ENCODE measurements around the gene SMARCD3.

The SMARCD3 gene

DNA sequence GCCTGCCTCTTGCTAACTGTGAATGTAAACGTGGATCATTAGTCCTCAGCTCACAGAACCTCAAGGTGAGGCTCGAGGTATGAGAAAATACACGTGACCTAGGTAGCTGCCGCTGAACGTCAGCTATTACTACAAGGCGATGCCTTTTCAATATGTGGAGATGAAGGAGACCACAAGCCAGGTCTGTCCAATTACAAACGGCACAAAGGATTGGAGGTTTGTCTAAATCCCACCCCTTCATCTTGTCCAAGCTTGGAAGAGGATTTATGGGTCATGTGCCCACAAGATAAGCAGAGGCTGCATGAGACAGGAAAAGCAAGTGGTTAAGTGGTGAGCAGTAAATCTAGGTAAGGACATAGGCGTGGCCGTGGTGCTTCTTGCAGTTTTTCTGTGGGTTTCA lies 41.6 kb downstream of the SMARCD3 start:
- no peak for DNase-seq

DNA sequence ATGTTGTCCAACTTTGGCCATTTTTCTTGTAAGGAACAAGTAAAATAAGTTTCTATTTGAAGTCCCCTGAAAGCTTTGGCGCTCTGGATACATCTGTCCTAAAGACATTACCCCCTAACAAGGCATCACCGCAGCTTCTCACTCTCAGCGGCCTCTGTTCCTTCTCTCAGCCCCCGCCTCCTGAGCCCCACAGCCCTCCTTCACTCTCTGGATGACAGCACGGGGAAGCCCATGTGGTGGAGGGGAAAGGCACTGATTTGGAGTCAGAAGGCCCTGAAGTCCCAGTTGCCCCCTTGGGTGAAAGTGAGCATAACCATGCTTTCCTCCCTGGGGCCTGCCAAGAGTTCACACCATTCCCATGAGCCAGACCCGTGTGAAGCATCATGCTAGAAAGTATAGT lies 42.8 kb downstream of the SMARCD3 start:
- DNase-seq: no peak

DNA sequence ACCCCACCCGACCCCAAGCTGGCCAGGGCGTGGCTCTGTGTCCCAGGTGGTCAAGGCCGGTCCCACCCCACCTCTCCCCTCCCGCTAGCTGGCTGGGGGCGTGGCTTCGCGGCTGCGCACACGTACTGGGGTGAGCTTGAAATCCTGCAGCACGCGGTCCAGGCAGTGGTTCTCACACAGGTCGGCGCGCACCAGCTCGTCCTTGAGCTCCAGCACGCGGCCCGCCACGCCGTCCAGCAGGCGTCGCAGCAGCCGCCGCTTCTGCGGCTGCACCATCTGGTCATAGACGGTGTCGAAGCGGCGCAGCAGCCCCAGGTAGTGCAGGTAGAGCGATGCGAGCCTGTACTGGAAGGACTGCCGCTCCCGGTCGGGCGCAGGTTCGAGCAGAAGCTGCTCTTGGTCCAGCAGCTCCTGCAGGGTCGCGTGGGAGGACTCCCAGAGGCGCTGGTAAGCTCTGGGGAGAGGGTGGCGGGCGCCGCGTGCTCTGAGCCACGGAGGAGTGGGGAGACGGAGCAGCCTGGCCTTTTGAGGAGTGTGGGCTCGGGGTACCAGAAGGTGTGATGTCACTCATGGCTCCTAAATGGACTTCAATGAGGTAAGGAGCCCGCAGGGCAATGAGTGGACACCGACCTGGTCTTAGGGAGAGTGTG lies 44.0 kb downstream of the SMARCD3 start:
- DNase-seq: no peak

DNA sequence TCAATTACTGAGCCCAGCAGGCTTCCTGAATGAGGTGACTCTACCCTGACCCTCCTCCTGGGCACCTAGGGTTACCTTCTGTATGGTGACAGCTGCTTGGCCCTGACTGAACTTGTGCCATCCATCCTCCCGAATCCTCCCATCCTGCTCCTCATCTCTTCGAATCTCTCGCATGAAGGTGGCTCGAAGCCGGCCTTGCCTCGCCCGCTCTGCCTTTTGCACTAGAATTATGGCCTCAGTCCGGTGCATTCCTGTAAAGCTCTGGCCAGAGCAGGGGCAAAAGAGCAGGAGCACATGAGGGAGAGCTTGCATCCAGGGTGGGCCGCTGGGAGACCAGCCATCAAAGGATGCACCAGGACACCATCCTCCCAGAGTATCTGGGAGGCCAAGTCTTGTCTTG lies 45.7 kb downstream of the SMARCD3 start:
- DNase-seq: no peak

DNA sequence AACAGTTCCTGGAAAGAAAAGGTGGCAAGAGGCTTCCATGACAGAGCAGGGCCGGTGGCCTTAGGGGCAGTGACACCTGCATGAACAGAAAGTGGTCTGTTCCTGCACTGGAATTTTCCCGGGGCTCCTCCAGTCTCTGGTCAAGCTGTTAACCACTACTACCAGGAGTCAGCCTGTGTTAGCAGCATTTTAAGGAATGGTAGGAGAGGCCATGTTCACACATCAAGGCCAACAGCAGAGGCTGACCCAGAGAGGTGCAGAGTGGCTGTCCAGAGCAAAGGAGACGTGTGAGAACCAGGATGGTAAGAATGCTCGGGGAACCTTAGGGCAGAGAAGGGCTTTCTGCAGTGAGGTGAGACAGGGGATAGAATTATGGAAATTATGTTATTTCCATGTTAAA lies 46.7 kb downstream of the SMARCD3 start:
- DNase-seq: no peak

DNA sequence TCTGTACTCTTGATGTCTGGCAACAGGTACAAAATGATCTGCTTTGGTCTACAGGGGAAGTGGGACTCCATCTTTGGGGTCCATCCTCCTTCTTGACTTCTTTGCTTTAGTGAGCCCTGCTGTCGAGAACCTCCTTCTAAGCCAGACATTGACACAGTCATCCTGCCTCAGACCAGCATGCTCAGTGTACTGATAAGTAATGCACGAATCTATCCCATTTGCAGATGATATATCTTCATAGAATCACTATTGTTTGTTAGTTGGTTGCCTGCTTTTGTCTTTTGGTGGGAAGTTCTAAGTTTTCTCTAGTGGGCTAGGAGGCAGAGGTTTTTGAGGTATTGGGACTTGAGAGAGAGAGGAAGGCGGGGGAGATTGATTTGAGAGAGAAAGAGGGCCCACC lies 47.1 kb downstream of the SMARCD3 start:
- no peak for DNase-seq

DNA sequence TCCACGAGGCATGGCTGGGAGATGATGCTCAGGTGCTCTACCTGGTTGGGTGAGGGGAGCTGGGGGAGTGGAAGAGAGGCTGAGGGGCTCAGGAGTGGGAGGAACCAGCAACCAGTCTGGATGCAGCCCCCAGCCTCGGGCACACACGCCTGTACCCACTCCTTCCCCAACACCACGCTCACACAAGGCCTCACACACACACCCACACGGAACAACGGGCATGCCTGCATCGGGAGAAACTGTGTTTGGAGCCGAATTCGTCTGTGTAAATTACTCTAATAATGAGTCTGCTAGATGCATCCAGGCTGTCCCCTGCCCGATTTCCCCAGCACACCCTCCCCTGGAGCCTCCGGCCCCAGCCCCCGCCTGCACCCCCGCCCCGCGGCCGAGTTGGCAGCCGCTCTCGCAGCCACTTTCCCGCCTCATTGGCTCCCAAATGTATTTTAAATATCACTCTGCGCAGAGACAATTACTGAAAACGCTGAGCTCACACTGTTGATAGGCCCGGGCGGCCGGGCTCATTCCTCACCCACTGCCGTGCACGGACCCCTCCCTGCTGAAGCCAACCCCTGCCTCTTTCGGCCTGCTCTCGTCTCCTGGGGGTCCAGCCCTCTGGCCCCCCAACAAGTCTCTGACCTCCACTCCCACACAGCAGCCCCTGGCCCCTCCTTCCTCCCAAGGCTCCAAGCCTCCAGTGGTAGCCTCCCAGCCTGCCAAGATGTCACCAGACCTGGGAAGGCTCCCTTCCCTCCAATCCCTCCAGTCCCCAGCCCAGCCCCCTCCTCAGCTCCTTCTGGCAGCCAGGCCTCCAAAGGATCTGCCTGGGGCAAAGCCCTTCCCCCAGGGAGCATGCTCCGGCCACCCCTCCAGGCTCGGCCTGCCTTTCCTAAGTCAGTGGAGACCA lies 49.3 kb downstream of the SMARCD3 start:
- no peak for DNase-seq

DNA sequence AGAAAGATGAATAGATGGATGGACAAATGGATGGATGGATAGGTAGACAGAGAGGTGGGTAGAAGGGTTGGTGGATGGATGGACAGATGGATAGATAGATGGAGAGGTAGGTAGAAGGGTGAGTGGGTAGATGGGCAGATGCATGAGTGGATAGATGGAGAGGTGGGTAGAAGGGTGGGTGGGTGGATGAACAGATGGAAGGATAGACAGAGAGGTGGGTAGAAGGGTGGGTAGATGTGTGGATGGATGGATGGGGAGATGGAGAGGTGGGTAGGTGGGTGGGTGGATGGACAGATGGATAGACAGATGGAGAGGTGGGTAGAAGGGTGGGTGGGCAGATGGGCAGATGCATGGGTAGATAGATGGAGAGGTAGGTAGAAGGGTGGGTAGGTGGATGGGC lies 50.6 kb downstream of the SMARCD3 start:
- no peak for DNase-seq

DNA sequence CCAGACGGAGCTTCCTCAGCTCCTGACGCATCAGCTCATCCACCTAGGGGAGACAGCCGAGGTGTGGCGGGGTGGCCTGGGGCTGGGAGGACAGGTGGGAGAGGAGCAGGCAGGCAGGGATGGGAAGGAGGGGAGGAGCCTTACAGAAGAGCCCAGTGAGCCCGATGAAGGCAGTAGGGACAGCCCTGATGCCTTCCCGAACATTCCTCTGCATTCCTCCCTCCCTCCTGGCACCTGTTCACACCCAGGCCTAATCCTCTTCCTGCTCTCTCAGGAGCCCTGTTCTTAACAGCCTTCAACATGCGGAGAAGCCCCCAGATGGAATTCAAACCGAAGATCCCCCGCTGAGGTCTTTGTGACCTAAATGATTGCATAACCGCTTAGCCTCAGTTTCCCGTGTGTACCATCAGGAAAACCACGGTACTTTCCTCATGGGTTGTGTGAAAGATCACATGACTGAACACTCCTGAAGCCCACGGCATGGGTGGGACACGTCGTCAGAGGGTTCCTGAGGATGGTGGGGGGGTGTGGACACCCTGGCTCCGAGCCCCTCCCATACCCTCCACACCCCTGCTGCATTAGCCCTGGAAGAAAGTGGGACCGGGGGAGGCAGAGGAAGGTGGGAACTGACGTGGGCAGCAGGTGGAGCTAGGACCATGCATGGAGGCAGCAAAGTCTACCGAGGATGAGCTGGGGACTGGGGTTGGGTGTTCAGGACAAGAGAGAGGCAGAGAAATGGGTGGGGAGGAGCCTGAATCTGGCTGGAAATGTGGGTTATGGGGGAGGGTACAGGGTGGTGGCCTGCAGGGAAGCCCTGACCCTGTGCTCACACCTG lies 52.7 kb downstream of the SMARCD3 start:
- no peak for DNase-seq

DNA sequence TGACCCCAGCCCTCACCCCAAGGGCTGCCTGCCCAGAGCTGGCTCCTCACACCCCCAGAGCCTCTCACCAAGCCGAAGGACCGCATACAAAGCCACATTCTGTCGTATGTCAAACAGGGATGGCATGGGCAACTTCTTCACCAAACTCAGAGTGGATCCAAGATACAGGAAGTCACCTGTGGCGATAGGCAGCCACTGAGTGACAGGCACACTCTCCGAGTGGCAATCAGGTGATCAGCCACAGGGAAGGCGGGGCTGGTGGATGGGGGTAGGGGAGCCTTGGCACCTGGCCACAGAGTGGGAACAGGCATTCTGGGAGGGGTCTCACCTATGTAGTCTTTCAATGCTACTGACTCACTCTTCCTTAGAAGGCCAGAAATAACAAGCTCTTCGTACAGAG lies 54.3 kb downstream of the SMARCD3 start:
- no peak for DNase-seq

DNA sequence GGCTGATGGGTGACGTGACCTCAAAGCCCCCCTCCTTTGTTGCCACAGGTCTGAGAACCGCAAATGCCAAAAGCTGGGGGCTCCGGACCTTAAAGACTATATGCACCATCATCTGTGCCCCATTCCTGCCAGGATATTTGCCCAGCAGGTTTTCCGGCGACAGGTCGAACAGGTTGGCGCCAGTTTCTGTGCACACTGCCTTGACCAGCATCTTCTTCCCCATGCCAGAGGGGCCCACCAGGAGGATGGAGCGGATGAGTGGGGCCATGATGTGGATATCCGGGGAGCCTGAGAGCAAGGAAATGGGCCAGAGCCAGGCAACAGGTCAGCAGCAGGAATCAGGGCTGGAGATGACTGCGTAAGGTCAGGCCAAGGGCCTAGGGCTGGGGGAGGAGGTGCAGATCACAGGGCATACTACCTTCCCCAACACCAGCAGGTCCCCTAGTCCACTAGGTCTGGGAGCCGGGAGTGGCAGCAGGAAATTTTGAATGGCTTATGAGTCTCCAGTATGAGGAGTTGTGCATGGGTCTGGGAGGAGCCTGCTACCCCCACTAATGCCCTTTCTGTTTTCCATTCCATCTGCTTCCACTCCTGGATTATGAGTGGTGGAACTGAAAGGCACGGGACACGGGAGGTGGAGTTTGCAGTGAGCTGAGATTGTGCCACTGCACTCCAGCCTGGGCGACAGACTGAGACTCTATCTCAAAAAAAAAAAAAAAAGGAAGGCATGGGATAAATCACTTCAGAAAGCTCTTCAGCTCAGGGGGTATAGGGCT lies 55.1 kb downstream of the SMARCD3 start:
- no peak for DNase-seq

DNA sequence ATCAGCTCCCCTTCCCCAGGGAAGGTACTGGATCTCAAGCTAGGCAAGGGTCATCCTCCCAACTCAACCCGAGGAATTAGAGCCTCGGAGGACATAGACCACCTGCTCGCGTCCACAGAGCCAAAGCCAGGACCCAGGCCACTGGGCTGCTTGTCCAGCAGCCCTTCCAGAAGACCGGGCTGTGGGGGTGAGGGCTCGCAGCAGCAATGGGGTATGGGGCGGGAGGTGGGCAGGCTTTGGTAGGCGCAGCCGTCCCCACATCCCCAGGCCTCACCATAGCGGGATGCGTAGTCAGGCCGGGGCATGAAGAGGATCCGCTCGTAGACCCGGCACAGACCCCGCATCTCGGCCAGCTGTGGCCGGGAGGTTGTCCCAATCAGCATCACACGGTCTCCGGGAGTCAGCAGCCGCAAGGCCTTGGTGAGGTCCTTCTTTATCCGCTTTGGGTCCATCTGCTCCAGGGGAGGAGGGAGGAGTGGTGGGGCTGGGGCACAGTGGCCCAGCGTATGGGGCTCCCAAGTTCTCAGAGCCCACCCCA lies 56.4 kb downstream of the SMARCD3 start:
- DNase-seq: no peak

DNA sequence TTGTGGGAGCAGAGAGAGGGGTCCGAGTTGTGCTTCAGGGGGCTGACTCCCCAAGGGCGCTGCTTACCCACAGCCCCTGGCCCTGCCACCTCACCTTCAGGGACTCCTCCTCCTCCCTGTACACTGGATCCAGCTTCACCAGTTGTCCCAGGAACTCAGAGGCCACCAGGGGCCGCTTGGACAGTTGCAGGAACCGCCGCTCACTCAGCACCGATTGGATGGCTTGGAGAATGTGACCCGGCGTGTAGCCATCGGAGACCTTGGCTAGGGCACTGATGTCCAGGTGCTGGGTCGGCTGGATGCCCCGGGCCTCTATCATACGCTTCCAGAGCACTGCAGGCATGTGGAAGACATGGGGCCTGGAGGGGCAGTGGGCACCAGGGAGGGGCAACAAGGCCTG lies 57.0 kb downstream of the SMARCD3 start:
- no peak for DNase-seq

DNA sequence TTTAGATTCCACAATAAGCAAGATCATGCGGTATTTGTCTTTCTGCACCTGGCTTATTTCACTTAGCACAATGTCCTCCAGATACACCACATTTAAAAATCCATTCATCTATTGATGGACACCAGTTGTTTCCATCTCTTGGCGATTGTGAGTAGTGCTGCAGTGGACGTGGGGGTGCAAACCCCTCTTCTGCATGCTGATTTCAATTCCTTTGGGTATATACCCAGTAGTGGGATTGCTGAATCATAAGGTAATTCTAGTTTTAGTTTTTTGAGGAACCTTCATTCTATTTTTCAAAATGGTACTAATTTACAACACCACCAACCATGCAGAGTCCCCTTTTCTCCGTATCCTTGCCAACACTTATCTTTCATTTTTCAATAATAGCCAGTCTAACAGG lies 59.5 kb downstream of the SMARCD3 start:
- DNase-seq: no peak
